Urinary bladder (tissue), 4 donors: Measurements from ENCODE around the gene CARD9. TPM values are rescaled to one million over a fixed set of nuclear protein-coding genes. Genes with fewer than 3 reads are reported as not detected.
A peak's percentile ranks its signal among the peaks of the same experiment; 100 is the strongest.
"Not testable (repeated sequence)": the region's sequence is repeated elsewhere in the genome, so short reads cannot be mapped to it uniquely, and the experiment has no call there.

Experiments
- DNase-seq: peaks from one replicate; pipeline ENCODE4 v3.0.0-alpha.2; 2015; ENCODE audit errors: extremely low spot score
- H3K27ac ChIP-seq: one replicate; pipeline ENCODE4 v1.5.1; 2013; ENCODE audit warnings: low read depth, mild to moderate bottlenecking, moderate library complexity
- H3K36me3 ChIP-seq: one replicate; pipeline ENCODE4 v1.6.1; 2013; ENCODE audit warnings: mild to moderate bottlenecking, moderate library complexity; ENCODE audit not compliant: insufficient read depth
- H3K4me1 ChIP-seq: one replicate; pipeline ENCODE4 v1.6.1; 2013; ENCODE audit warnings: mild to moderate bottlenecking, moderate library complexity; ENCODE audit not compliant: insufficient read depth
- H3K4me3 ChIP-seq: one replicate; pipeline ENCODE4 v1.5.1; 2013; ENCODE audit warnings: low read depth, low read length
- WGBS: extraction: QIAGEN DNeasy Blood & Tissue Kit; methylation state at CpG from one replicate; pipeline ENCODE4 v1.1.7; 2013; 5-methylcytosine and 5-hydroxymethylcytosine counted together
- polyA plus RNA-seq: library from polyadenylated mRNA; stranded (reverse); fragments of 200-250 nt; gene quantifications from one replicate; pipeline ENCODE4 v1.2.3, GENCODE V29; 2013
- total RNA-seq: library from RNA; depleted of rRNA; stranded (reverse); fragments of >200 nt; gene quantifications from one replicate; pipeline ENCODE4 v1.2.3, GENCODE V29; 2014
- donor health status: healthy with polysubstance abuse.
- donor health status: healthy.

The CARD9 gene
- total and polyA plus RNA-seq, 2 donors, result 2.9 to 3.2 TPM

DNA sequence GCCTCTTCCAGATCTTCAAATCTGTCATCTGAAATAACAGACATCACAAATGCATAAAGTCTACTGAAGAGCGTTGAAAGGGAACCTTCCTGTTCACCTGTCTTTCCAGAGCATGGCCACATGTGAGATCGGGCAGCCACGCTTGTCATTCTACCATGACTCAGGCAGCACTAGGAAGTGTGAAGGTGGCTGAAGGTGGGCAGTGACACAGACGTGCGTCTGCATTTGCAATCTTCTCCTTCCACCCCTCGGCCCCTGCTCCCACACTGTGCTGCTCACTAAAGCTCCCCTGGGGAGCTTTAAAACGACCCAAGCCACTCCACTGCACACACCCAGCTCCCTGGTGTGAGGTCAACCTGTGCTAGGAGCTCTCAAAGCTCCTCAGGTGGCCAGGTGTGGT lies 34.4 kb upstream of the CARD9 start:
- H3K36me3 ChIP-seq, result peaks cover 2% of the 10 kb centered on the region

GRCh38 chr9:136407061-136407460 lies 33.6 kb upstream of the CARD9 start:
- H3K4me1 ChIP-seq, H3K36me3 ChIP-seq, H3K4me3 ChIP-seq, H3K27ac ChIP-seq, DNase-seq: not testable (repeated sequence)
- WGBS, result 94% methylated on average over 28 of the region's 28 CpGs

More for the DNA sequence above, 34.4 kb upstream of the CARD9 start:
- Histone ChIP-seq H3K4me1 (no peaks in the 10 kb centered on the region), H3K4me3 (no peak overlapping the region), H3K27ac (no peak overlapping the region)
- 89% methylated on average over 7 of the region's 7 CpGs for WGBS
- DNase-seq, result no peak

DNA sequence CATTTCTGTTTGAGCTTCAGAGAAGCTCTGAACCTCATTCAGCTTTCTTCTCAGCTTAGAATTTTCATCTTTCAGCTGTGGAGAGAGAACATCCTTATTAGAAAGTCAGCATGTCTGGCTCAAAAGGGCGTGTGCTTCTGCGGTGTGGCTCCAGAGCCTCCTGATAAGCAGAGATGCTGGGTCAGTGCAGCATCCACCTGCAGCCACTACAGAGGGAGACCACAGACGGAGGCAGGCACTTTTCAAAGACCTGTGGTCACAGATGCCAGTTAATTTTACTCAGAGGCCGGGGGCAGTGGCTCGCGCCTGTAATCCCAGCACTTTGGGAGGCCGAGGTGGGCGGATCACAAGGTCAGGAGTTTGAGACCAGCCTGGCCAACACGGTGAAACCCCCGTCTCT lies 32.4 kb upstream of the CARD9 start:
- not testable (repeated sequence) for H3K4me1 ChIP-seq, DNase-seq, H3K27ac ChIP-seq, H3K36me3 ChIP-seq, H3K4me3 ChIP-seq
- 91% methylated on average over 10 of the region's 10 CpGs for whole genome bisulfite sequencing

DNA sequence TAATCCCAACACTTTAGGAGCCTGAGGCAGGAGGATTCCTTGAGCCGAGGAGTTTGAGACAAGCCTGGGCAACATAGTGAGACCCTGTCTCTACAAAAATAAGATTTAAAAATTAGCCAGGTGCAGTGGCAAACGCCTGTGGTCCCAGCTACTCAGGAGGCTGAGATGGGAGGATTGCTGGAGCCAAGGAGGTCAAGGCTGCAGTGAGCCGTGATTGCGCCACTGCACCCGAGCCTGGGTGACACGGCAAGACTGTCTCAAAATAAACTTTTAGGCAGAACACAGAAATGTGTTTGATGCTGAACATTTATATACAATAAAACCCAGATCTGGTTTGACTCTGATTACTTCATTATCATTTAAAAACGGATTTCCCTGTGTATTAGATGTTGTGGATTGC lies 32.0 kb upstream of the CARD9 start:
- H3K36me3 ChIP-seq, result no peaks in the 10 kb centered on the region
- H3K4me1 ChIP-seq, result no peaks in the 10 kb centered on the region
- H3K4me3 ChIP-seq, result no peak overlapping the region
- DNase-seq, result no peak
- H3K27ac ChIP-seq, result no peak overlapping the region
- 88% methylated on average over 7 of the region's 7 CpGs for WGBS

DNA sequence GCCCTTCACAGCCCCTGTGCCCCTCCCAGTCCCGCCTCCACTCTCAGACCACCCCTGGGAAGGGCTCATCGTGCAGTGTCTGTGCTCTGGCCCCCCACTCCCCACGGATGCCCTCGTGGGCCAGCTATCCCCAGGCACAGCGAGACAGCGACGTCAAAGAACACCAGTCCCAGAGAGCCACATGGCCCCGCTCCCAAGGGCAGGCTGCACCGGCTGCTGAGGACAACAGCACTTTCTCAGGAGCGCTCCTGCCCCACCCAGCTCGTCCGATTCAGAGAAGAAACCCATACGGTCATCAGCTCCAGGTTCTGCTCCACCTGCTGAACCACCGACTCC lies 31.3 kb upstream of the CARD9 start:
- no peaks in the 10 kb centered on the region for H3K36me3 ChIP-seq
- no peaks in the 10 kb centered on the region for H3K4me1 ChIP-seq
- no peak for DNase-seq
- H3K27ac ChIP-seq, result no peak overlapping the region
- WGBS, result 87% methylated on average over 14 of the region's 14 CpGs
- H3K4me3 ChIP-seq, result no peak overlapping the region

DNA sequence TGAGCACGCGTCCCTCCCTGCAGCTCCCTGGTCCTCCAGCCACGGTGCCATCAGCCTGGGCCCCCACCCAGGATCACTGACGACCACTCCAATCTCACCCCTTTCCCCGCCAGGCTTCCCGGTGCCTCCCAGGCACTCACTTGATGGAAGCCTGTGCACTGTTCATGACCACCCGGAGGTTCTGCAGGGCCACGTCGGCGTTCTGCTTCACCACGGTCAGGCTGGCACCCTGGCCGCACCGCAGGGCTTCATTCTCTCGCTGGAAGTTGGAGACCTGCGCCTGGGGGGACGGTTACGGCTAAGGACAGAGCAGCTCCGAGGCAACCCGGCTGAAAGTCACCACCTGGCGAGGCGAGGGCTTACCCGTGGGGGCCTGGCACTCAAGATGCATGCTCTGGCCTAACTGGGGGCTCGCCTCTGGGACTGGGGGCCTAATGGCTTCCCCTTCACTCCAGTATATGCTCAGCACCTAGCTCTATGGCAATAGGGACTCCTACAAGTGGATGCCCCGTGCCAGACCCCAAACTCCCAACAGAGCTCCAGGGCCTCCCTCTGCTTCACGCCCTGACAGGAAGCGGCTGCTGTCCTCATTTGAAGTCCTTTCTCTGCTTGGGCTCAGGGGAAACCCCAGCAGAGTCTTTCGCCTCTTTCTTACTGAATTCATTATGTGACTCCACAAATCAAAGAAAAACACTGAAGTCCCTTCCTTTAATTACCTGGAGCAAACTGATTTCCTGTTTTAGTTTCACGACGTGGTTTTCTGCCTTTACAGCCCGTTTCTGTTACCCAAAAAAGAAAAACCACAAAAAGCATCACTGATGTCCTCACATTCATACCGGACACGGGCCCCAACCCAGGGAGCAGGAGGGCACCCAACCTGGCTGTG lies 30.7 kb upstream of the CARD9 start:
- H3K36me3 ChIP-seq, result no peaks in the 10 kb centered on the region
- WGBS, result 91% methylated on average over 32 of the region's 32 CpGs
- no peak overlapping the region for H3K4me3 ChIP-seq
- no peak overlapping the region for H3K27ac ChIP-seq
- no peak for DNase-seq
- no peaks in the 10 kb centered on the region for H3K4me1 ChIP-seq

DNA sequence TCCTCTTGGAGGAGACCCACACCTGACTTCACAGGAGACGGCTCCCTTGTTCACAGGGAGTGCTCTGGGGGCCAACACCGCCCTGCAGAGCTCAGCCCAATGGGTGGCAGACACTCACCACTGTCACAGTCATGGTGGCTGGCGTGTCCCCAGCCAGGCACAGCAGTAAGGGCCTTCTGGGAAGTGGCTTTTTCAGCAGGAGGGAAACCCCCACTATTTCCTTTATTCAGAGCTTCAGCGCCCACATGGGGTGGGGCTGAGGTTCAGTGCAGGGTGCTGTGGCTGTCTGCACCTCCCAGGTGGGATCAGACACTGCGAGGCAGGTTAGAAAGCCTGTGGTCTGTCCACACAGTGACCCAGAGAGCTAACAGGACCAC lies 30.1 kb upstream of the CARD9 start:
- 93% methylated on average over 5 of the region's 5 CpGs for WGBS

GRCh38 chr9:136402067-136402466 lies 28.6 kb upstream of the CARD9 start:
- no peaks in the 10 kb centered on the region for H3K36me3 ChIP-seq
- H3K4me3 ChIP-seq, result no peak overlapping the region
- DNase-seq, result no peak
- no peaks in the 10 kb centered on the region for H3K4me1 ChIP-seq
- 77% methylated on average over 13 of the region's 13 CpGs for WGBS
- no peak overlapping the region for H3K27ac ChIP-seq

More for the DNA sequence above, 30.1 kb upstream of the CARD9 start:
- H3K27ac ChIP-seq, result no peak overlapping the region
- H3K4me3 ChIP-seq, result no peak overlapping the region
- H3K4me1 ChIP-seq, result no peaks in the 10 kb centered on the region
- no peaks in the 10 kb centered on the region for H3K36me3 ChIP-seq
- no peak for DNase-seq

GRCh38 chr9:136401173-136401922 lies 27.9 kb upstream of the CARD9 start:
- no peak overlapping the region for H3K27ac ChIP-seq
- no peaks in the 10 kb centered on the region for H3K4me1 ChIP-seq
- H3K36me3 ChIP-seq, result no peaks in the 10 kb centered on the region
- H3K4me3 ChIP-seq, result no peak overlapping the region
- DNase-seq, result no peak
- 89% methylated on average over 18 of the region's 18 CpGs for WGBS

- H3K4me3 ChIP-seq, result peak within 1 kb of the TSS; percentile 95
- H3K36me3 ChIP-seq, result no peaks in the 10 kb centered on the region
- DNase-seq, result peak; percentile 47
- H3K4me1 ChIP-seq, result no peaks in the 10 kb centered on the region
- H3K27ac ChIP-seq, result no peak within 1 kb of the TSS
- WGBS, result 6% methylated on average over 71 of the region's 71 CpGs
Measured at GRCh38 chr9:136400038-136400834, 26.8 kb upstream of the CARD9 start, which contains the start of gene SNAPC4. TSS of gene SNAPC4 (minus strand) at chr9:136400170. CDS start at chr9:136398428, 1,742 bp downstream.

DNA sequence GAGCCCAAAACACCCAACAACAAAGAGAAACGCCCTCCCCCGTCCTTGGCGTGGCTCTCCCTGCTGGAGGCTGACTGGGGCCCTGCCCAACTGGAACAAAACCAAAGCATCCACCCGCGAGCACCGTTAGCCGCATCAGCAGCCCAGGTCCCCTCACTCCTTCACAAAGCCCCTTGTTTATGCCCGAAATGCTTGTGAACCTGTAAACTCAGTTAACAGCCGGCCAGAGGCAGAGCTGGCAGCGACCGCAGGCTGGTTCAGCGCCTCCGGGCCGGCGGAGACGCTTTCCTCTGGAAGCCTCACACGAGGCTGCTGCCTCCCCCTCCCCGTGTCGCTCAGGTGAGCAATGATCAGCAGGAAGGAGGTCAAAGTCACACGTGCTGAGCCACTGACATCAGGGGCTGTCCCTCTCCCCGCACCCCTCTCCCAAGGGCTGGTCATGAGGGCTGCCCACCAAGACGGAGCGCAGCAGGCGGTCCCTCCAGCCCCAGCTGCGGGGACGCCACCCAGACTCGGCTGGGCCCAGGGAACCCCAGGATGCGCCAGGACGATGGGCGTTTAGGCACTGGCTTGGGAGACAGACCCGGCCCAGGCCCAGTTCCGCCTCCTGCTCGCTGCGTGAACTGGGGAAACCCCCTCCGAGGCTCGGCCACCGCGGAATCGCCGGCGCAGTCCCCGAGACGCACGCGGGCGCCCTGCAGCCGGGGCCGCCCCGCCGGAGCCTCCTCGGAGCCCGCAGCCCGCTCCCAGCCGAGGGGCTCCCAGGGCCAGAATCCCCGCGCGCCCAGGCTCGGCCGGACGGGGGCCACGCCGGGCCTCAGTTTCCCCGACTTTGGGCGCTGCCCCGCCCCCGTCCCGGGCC lies 25.9 kb upstream of the CARD9 start:
- H3K36me3 ChIP-seq, result no peaks in the 10 kb centered on the region

DNA sequence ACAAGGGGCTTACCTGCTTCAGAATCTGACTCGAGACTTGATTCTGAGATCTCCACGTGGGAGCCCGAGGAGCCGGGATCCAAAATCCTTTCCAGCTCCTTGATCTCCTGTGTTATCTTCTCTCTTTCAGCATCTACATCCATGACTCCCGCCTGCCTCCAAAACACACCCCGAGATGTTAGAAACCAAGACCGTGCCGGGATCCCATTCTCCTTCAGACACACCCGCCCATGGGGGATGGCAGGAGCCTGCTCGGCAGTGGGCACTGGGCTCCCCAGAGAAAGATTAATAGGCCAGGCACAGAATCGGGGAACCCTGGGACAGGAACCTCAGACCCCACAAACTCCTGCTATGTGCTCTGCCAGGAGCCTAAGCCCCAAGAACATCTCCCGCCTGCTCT lies 24.8 kb upstream of the CARD9 start:
- H3K27ac ChIP-seq, result no peak overlapping the region
- no peak for DNase-seq
- no peaks in the 10 kb centered on the region for H3K4me1 ChIP-seq
- 94% methylated on average over 12 of the region's 12 CpGs for WGBS
- no peaks in the 10 kb centered on the region for H3K36me3 ChIP-seq
- H3K4me3 ChIP-seq, result no peak overlapping the region

More for the DNA sequence above, 25.9 kb upstream of the CARD9 start:
- Histone ChIP-seq H3K4me1 (no peaks in the 10 kb centered on the region), H3K27ac (no peak overlapping the region), H3K4me3 (peak overlapping the region; percentile 95)
- 1% methylated on average over 67 of the region's 67 CpGs for WGBS
- DNase-seq, result no peak

- no peak for DNase-seq
- H3K27ac ChIP-seq, result no peak overlapping the region
- 74% methylated on average over 6 of the region's 6 CpGs for WGBS
- no peak overlapping the region for H3K4me3 ChIP-seq
- H3K4me1 ChIP-seq, result no peaks in the 10 kb centered on the region
- no peaks in the 10 kb centered on the region for H3K36me3 ChIP-seq
Measured at GRCh38 chr9:136397643-136398042, 24.2 kb upstream of the CARD9 start.
